ENCODE results near the gene SMPX. TPM values are rescaled to one million over a fixed set of nuclear protein-coding genes. Genes with fewer than 3 reads are reported as not detected.

SMPX gene
- total and polyA plus RNA-seq, 2 experiments from 2014 or later, result not detected

DNA sequence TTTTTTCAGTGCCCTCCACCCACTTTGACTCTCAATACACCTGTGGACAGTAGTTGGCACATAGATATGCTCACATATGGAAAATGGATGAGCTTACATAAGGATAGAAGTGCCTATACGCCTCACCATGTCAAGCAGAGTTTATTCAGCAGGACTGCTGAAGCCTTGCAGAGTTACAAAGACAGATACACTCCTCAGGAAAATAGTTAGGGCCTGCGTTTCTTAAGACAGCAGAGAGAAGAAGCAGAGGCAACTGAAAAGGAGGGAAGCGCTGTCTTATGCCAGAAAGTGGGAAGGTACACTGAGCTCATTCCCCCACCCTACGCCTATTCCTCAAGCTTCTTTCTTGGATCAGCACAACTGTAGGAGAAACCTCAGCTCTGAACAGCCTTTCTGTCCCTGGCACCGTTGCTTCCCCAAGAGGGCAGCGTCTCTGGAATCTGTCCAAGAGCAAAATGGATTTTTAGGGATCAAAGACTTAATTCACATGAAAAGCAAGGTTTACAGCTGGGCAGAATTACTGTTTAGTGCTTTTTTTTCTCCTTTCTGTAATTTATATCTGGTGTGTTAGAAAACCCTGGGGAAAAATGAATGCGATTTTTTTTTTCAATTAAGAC, 44.2 kb upstream of the SMPX start (continued):
- TF ChIP-seq, protein P1, sequence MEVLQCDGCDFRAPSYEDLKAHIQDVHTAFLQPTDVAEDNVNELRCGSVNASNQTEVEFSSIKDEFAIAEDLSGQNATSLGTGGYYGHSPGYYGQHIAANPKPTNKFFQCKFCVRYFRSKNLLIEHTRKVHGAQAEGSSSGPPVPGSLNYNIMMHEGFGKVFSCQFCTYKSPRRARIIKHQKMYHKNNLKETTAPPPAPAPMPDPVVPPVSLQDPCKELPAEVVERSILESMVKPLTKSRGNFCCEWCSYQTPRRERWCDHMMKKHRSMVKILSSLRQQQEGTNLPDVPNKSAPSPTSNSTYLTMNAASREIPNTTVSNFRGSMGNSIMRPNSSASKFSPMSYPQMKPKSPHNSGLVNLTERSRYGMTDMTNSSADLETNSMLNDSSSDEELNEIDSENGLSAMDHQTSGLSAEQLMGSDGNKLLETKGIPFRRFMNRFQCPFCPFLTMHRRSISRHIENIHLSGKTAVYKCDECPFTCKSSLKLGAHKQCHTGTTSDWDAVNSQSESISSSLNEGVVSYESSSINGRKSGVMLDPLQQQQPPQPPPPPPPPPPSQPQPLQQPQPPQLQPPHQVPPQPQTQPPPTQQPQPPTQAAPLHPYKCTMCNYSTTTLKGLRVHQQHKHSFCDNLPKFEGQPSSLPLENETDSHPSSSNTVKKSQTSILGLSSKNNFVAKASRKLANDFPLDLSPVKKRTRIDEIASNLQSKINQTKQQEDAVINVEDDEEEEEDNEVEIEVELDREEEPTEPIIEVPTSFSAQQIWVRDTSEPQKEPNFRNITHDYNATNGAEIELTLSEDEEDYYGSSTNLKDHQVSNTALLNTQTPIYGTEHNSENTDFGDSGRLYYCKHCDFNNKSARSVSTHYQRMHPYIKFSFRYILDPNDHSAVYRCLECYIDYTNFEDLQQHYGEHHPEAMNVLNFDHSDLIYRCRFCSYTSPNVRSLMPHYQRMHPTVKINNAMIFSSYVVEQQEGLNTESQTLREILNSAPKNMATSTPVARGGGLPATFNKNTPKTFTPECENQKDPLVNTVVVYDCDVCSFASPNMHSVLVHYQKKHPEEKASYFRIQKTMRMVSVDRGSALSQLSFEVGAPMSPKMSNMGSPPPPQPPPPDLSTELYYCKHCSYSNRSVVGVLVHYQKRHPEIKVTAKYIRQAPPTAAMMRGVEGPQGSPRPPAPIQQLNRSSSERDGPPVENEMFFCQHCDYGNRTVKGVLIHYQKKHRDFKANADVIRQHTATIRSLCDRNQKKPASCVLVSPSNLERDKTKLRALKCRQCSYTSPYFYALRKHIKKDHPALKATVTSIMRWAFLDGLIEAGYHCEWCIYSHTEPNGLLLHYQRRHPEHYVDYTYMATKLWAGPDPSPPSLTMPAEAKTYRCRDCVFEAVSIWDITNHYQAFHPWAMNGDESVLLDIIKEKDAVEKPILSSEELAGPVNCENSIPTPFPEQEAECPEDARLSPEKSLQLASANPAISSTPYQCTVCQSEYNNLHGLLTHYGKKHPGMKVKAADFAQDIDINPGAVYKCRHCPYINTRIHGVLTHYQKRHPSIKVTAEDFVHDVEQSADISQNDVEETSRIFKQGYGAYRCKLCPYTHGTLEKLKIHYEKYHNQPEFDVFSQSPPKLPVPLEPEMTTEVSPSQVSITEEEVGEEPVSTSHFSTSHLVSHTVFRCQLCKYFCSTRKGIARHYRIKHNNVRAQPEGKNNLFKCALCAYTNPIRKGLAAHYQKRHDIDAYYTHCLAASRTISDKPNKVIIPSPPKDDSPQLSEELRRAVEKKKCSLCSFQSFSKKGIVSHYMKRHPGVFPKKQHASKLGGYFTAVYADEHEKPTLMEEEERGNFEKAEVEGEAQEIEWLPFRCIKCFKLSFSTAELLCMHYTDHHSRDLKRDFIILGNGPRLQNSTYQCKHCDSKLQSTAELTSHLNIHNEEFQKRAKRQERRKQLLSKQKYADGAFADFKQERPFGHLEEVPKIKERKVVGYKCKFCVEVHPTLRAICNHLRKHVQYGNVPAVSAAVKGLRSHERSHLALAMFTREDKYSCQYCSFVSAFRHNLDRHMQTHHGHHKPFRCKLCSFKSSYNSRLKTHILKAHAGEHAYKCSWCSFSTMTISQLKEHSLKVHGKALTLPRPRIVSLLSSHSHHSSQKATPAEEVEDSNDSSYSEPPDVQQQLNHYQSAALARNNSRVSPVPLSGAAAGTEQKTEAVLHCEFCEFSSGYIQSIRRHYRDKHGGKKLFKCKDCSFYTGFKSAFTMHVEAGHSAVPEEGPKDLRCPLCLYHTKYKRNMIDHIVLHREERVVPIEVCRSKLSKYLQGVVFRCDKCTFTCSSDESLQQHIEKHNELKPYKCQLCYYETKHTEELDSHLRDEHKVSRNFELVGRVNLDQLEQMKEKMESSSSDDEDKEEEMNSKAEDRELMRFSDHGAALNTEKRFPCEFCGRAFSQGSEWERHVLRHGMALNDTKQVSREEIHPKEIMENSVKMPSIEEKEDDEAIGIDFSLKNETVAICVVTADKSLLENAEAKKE (CRISPR knock-in tag; IDR thresholded peaks at IDR 0.05), result no peak
- TF ChIP-seq ZNF114 (CRISPR knock-in tag; IDR thresholded peaks at IDR 0.05) (no peak), EZH2 (IDR thresholded peaks at IDR 0.05; ENCODE audit: low read depth, unreplicated experiment) (no peak), POLR2AphosphoS5 (IDR thresholded peaks at IDR 0.05; ENCODE audit: low read depth) (no peak), STAT1 (IDR thresholded peaks at IDR 0.05; ENCODE audit: unreplicated experiment) (no peak)
- TF ChIP-seq, protein P2, sequence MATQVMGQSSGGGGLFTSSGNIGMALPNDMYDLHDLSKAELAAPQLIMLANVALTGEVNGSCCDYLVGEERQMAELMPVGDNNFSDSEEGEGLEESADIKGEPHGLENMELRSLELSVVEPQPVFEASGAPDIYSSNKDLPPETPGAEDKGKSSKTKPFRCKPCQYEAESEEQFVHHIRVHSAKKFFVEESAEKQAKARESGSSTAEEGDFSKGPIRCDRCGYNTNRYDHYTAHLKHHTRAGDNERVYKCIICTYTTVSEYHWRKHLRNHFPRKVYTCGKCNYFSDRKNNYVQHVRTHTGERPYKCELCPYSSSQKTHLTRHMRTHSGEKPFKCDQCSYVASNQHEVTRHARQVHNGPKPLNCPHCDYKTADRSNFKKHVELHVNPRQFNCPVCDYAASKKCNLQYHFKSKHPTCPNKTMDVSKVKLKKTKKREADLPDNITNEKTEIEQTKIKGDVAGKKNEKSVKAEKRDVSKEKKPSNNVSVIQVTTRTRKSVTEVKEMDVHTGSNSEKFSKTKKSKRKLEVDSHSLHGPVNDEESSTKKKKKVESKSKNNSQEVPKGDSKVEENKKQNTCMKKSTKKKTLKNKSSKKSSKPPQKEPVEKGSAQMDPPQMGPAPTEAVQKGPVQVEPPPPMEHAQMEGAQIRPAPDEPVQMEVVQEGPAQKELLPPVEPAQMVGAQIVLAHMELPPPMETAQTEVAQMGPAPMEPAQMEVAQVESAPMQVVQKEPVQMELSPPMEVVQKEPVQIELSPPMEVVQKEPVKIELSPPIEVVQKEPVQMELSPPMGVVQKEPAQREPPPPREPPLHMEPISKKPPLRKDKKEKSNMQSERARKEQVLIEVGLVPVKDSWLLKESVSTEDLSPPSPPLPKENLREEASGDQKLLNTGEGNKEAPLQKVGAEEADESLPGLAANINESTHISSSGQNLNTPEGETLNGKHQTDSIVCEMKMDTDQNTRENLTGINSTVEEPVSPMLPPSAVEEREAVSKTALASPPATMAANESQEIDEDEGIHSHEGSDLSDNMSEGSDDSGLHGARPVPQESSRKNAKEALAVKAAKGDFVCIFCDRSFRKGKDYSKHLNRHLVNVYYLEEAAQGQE (IDR thresholded peaks at IDR 0.05; ENCODE audit: unreplicated experiment), result no peak
